ENCODE results near the gene CEP131.

CEP131 gene

GRCh38 chr17:81182596-81182995 lies 40.2 kb downstream of the CEP131 start:
- no peak for DNase-seq

- no peak for DNase-seq
Observed at GRCh38 chr17:81181811-81182185, 41.0 kb downstream of the CEP131 start.

GRCh38 chr17:81180836-81181810 lies 41.6 kb downstream of the CEP131 start:
- DNase-seq, result no peak

GRCh38 chr17:81179861-81180260 lies 42.9 kb downstream of the CEP131 start:
- no peak for DNase-seq

GRCh38 chr17:81179220-81179619 lies 43.5 kb downstream of the CEP131 start:
- no peak for DNase-seq

- no peak for DNase-seq
Observed at GRCh38 chr17:81178136-81179091, 44.4 kb downstream of the CEP131 start.

GRCh38 chr17:81176666-81177065 lies 46.1 kb downstream of the CEP131 start:
- no peak for DNase-seq

- DNase-seq, result no peak
Observed at GRCh38 chr17:81173762-81174155, 49.0 kb downstream of the CEP131 start.

GRCh38 chr17:81173052-81173761 lies 49.6 kb downstream of the CEP131 start:
- DNase-seq, result no peak

- DNase-seq, result no peak
Observed at GRCh38 chr17:81171941-81172340, 50.8 kb downstream of the CEP131 start.

- no peak for DNase-seq
Observed at GRCh38 chr17:81170727-81171494, 51.9 kb downstream of the CEP131 start.

GRCh38 chr17:81169870-81170309 lies 52.9 kb downstream of the CEP131 start:
- no peak for DNase-seq

GRCh38 chr17:81167638-81168037 lies 55.1 kb downstream of the CEP131 start:
- no peak for DNase-seq

- no peak for DNase-seq
Observed at GRCh38 chr17:81167194-81167524, 55.6 kb downstream of the CEP131 start.

- no peak for DNase-seq
Observed at GRCh38 chr17:81166033-81166492, 56.7 kb downstream of the CEP131 start, which contains the start of gene AATK. Gene AATK (minus strand): TSS chr17:81166221. CDS start chr17:81165992, 229 bp downstream.

- no peak for DNase-seq
Observed at GRCh38 chr17:81165246-81166032, 57.3 kb downstream of the CEP131 start, which contains the start of gene PVALEF. Gene PVALEF (plus strand): TSS chr17:81165507. CDS start chr17:81181227, 15,720 bp downstream.

GRCh38 chr17:81164371-81165245 lies 58.2 kb downstream of the CEP131 start:
- no peak for DNase-seq

- DNase-seq, result no peak
Observed at GRCh38 chr17:81163703-81164370, 58.9 kb downstream of the CEP131 start.

GRCh38 chr17:81163051-81163695 lies 59.6 kb downstream of the CEP131 start:
- DNase-seq, result no peak
